Mucosa of rectum (tissue), 2 donors: ENCODE data around the gene XPO6.
A peak's percentile ranks its signal among the peaks of the same experiment; 100 is the strongest.
"Not testable (repeated sequence)": the region's sequence is repeated elsewhere in the genome, so short reads cannot be mapped to it uniquely, and the experiment has no call there.

Source experiments
- H3K27ac ChIP-seq, 2 donors: one replicate each; pipeline ENCODE4 v1.7.0; 2013; ENCODE audit warnings: inconsistent platforms in 2 of 2, low read depth in 2 of 2, low read length in 2 of 2
- H3K27me3 ChIP-seq, 2 donors: one replicate each; pipeline ENCODE4 v1.7.0; 2013; ENCODE audit warnings: low read length in 2 of 2; ENCODE audit not compliant: control insufficient read depth in 2 of 2, insufficient read depth in 2 of 2
- H3K36me3 ChIP-seq, 2 donors: one replicate each; pipeline ENCODE4 v1.7.0; 2013; ENCODE audit warnings: low read length in 2 of 2; ENCODE audit not compliant: control insufficient read depth in 2 of 2, insufficient read depth in 2 of 2
- H3K4me1 ChIP-seq, 2 donors: one replicate each; pipeline ENCODE4 v1.7.0; 2013; ENCODE audit warnings: low read length in 2 of 2, mild to moderate bottlenecking in 1 of 2; ENCODE audit not compliant: control insufficient read depth in 2 of 2, insufficient read depth in 2 of 2
- H3K4me3 ChIP-seq, 2 donors: one replicate each; pipeline ENCODE4 v1.7.0; 2013; ENCODE audit warnings: low read length in 2 of 2
- H3K9ac ChIP-seq, 2 donors: one replicate each; pipeline ENCODE4 v1.7.0; 2013; ENCODE audit warnings: low read length in 2 of 2, low read depth in 1 of 2, mild to moderate bottlenecking in 1 of 2
- H3K9me3 ChIP-seq, 2 donors: one replicate each; pipeline ENCODE4 v1.7.0; 2013; ENCODE audit warnings: low read length in 2 of 2; ENCODE audit not compliant: control insufficient read depth in 2 of 2
- donor health status: healthy.
- donor health status: Normal muscosa, but diverticular disease.

The XPO6 gene

DNA sequence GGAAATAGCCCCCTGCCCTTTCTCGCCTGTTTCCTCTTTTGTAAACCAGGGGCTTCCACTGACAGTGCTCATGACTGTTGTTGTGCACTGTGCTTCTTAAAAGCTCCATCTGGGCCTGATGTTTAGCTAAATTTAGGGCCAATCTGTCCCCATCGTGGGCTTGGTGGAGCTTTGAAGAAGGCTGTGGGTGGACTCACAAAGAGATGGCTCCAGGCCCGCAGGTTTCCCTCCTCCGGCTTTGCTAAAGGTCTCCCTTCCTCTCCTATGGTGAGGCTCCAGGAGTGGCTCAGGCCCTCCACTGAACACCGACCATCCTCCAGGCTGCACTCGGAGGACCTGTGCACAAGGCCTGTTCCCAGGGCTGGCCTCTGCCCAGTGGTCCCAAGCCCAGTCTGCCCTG lies 30.2 kb upstream of the XPO6 start:
- Histone ChIP-seq H3K4me3 (no peak overlapping the region), H3K9ac (no peak overlapping the region), H3K4me1 (no peaks in the 10 kb centered on the region), H3K9me3 (no peaks in the 10 kb centered on the region), H3K27ac (no peak overlapping the region), H3K27me3 (no peaks in the 10 kb centered on the region), H3K36me3 (no peaks in the 10 kb centered on the region)

DNA sequence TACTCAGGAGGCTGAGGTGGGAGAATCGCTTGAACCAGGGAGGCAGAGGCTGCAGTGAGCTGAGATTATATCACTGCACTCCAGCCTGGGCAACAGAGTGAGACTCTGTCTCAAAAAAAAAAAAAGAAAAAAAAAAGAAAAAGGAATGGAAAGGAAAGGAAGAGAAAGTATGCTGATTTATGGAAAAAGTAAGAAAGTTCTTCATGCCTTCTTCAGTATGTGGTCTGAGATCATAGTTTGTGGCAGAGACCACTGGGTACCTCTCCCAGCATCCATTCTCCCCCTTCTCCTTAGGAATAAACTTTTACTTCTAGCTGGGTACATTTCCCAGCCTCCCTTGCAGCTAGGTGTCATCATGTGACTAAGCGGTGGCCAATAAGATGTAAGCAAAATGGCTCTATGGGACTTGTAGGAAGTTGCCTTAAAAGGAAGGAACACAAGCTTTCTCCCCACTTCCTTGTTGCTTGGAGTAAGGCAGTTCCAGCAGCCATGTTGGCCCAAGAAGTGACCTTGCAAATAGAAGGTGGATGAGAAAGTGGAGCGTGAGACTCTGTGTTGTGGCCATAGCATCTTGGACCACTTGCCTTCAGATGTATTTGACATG lies 26.1 kb upstream of the XPO6 start:
- Histone ChIP-seq H3K9ac (no peak overlapping the region), H3K27ac (no peak overlapping the region), H3K27me3 (no peaks in the 10 kb centered on the region), H3K36me3 (no peaks in the 10 kb centered on the region), H3K9me3 (no peaks in the 10 kb centered on the region), H3K4me3 (no peak overlapping the region), H3K4me1 (no peaks in the 10 kb centered on the region)

DNA sequence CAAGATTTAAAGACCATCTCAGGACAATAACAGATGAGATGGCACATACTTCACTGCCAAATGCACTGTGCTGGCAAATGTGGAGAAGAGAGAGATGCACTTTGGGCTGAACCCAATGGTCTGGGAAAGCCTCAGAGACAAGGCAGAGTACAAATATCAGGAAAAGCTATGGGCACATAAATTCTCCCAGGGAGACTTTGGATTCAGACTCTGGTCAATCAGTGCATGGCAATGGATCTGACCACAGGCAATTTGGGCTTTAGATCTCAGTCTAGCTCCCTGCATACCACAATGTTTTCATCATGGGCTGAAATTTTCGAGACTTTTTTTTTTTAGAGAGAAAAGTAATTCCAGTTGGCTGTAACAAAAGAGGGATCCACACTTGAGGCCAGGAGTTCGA lies 20.0 kb upstream of the XPO6 start:
- Histone ChIP-seq H3K36me3 (no peaks in the 10 kb centered on the region), H3K4me3 (no peak overlapping the region), H3K27me3 (no peaks in the 10 kb centered on the region), H3K27ac (no peak overlapping the region), H3K4me1 (no peaks in the 10 kb centered on the region), H3K9me3 (no peaks in the 10 kb centered on the region), H3K9ac (no peak overlapping the region)

DNA sequence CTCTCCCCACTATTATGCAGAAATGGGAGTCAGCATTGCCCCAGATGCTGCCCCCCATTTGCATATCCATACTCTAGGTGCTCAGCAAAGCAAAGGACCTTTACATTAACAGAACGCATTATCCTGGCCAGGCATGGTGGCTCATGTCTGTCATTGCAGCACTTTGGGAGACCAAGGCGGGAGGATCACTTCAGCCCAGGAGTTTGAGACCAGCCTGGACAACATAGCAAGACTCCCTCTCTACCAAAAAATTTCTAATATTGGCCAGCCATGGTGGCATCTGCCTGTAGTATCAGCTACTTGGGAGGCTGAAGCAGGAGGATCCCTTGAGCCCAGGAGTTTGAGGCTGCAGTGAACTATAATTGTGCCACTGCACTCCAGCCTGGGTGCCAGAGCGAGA lies 12.1 kb upstream of the XPO6 start:
- H3K36me3 ChIP-seq, H3K27me3 ChIP-seq, H3K4me3 ChIP-seq, H3K9me3 ChIP-seq, H3K4me1 ChIP-seq, H3K27ac ChIP-seq, H3K9ac ChIP-seq: not testable (repeated sequence)

DNA sequence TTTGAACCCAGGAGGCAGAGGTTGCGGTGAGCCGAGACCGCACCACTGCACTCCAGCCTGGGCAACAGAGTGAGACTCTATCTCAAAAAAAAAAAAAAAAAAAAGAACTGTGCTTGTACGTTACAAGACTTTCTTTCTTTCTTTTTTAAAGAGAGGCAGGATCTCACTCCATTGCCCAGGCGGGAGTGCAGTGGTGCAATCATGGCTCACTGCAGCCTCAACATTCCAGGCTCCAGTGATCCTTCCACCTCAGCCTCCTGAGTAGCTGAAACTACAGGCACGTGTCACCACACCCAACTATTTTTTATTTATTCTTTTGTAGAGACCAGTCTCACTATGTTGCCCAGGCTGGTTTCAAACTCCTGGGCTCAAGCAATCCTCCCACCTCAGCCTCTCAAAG lies 8.0 kb upstream of the XPO6 start:
- H3K9me3 ChIP-seq, H3K27ac ChIP-seq, H3K4me1 ChIP-seq, H3K9ac ChIP-seq, H3K27me3 ChIP-seq, H3K4me3 ChIP-seq, H3K36me3 ChIP-seq: not testable (repeated sequence)

DNA sequence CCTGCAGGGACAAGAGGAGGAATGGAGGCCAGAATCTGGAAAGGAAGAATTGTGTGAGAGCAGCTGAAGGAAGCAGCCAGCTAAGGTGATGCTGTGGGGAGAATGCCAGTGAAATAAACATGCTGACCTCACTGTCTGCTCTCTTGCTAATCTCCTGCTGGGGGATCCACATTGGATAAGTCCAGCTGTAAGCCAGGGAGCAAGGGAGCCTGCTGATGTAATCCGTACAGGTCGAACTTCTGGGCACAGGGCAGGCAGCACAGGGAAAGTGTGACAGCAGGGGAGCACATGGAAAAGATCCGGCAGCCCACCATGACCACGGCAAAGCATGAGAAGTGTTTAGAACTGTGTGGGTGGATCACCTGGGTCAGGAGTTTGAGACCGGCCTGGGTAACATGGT lies 7.5 kb upstream of the XPO6 start:
- Histone ChIP-seq H3K27ac (no peak overlapping the region), H3K4me1 (no peaks in the 10 kb centered on the region), H3K27me3 (no peaks in the 10 kb centered on the region)

DNA sequence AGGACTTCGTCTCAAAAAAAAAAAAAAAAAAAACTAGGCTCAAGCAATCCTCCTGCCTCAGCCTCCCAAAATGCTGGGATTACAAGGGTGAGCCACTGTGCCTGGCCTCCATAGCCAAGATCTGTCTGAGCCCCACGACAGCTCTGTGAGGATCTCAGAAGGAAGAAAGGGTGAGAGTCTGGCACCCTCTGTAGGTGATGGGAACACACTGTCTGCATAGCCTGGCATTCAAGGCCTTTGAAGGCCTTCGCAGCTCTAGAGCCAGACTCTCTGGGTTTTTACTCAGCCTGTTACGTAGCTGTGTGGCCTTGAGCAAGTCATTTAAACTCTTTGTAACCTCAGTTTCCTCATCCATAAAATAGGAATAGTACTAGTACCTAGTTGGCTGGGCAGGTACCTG lies 6.3 kb upstream of the XPO6 start:
- Histone ChIP-seq H3K9ac (no peak overlapping the region), H3K36me3 (no peaks in the 10 kb centered on the region), H3K4me1 (no peaks in the 10 kb centered on the region), H3K9me3 (no peaks in the 10 kb centered on the region), H3K27ac (no peak overlapping the region), H3K4me3 (no peak overlapping the region), H3K27me3 (no peaks in the 10 kb centered on the region)

More for the DNA sequence above, 7.5 kb upstream of the XPO6 start:
- H3K9ac ChIP-seq: no peak overlapping the region
- no peaks in the 10 kb centered on the region for H3K9me3 ChIP-seq
- no peaks in the 10 kb centered on the region for H3K36me3 ChIP-seq
- H3K4me3 ChIP-seq: no peak overlapping the region

DNA sequence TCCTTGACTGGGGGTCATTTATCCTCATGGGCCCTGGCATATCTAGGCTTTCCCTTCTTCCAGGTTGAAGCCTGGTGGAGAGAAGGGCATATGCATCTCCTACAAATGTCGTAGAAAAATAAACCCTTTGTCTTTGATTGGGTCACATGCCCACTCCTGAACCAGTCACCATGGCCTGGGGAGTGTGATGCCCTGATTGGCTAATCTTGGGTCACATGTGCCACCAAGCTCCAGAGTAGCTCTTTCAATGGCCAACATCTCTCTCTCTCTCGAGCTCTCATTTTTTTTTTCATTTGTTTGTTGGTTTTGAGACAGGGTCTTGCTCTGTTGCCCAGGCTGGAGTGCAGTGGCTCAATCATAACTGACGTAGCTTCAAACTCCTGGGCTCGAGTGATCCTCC lies 5.6 kb upstream of the XPO6 start:
- Histone ChIP-seq H3K4me1 (peaks cover 0 to under 1% of the 10 kb centered on the region in 2 donors), H3K27me3 (no peaks in the 10 kb centered on the region), H3K9me3 (no peaks in the 10 kb centered on the region), H3K9ac (no peak overlapping the region), H3K4me3 (no peak overlapping the region), H3K36me3 (no peaks in the 10 kb centered on the region), H3K27ac (no peak overlapping the region)

DNA sequence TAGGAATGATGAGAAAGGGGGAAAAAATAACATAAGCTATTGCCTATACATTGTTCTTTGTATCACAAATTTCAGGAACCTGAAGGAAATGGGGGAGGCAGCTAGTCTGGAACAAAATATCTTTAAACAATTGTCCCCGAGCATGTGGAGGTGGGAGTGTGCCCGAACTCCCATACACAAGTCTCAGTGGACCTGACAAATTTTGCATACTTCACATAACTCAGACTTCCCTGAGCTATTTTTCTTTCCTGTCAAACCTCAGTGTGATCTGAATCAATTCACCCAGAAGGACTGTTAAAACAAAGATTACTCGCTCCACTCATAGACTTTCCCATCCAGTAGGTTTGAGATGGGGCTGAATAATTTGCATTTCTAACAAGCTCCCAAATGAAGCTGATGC lies 1.6 kb upstream of the XPO6 start:
- peaks cover 5 to 7% of the 10 kb centered on the region in 2 donors for H3K36me3 ChIP-seq
- no peaks in the 10 kb centered on the region for H3K27me3 ChIP-seq
- H3K4me1 ChIP-seq: peaks cover 10 to 11% of the 10 kb centered on the region in 2 donors
- no peak overlapping the region for H3K4me3 ChIP-seq
- H3K9ac ChIP-seq: no peak overlapping the region
- no peaks in the 10 kb centered on the region for H3K9me3 ChIP-seq
- H3K27ac ChIP-seq: no peak overlapping the region

DNA sequence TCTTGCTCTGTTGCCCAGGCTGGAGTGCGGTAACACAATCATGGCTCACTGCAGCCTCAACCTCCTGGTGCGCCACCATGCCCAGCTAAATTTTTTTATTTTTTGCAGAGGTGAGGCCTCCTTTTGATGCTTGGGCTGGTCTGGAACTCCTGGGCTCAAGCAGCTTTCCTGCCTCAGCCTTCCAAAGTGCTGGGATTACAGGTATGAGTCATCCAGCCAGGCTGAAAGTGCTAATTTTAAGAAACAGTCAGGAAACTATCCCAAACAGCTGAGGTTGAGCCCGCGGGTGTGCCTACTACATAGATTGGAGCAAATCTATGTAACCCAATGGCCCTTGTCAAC lies 738 bp upstream of the XPO6 start:
- Histone ChIP-seq H3K4me1 (peaks cover 10 to 11% of the 10 kb centered on the region in 2 donors), H3K27ac (no peak overlapping the region), H3K4me3 (peak overlapping the region; percentile 80 to 92), H3K27me3 (no peaks in the 10 kb centered on the region), H3K9me3 (no peaks in the 10 kb centered on the region), H3K9ac (no peak overlapping the region), H3K36me3 (peaks cover 5 to 9% of the 10 kb centered on the region in 2 donors)
